HG03025 (cell line): ENCODE results near the gene NPPB.
"Not testable (repeated sequence)": the region's sequence is repeated elsewhere in the genome, so short reads cannot be mapped to it uniquely, and the experiment has no call there.

Experiments used
- ATAC-seq: cut with Tn5 transposase; IDR thresholded peaks from one replicate; pipeline ENCODE4 v1.9.1; 2021; ENCODE audit warnings: mild to moderate bottlenecking, moderate library complexity; ENCODE audit not compliant: unreplicated experiment, low FRiP score

Gene NPPB

DNA sequence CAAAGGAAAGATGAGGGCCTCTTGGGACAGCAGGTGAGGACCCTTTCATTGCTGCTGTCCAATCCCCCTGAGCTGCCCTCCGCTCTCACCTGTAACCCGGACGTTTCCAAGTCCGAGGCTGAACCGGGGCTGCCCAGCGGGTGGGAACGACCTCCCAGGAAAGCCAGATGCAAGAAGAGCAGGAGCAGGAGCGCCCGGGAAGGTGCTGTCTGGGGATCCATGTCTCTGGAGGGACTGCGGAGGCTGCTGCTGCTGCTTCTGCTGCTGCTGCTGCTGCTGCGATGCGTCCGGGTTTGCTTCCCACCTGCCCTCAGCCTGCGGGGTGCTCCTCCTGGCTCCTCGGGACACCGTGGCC, at the start of gene NPPB:
Gene NPPB, minus strand, starts transcription at position 333 of the 355 bp plus-strand sequence. Its CDS starts 112 bp downstream, at position 221.
- ATAC-seq: no peak

DNA sequence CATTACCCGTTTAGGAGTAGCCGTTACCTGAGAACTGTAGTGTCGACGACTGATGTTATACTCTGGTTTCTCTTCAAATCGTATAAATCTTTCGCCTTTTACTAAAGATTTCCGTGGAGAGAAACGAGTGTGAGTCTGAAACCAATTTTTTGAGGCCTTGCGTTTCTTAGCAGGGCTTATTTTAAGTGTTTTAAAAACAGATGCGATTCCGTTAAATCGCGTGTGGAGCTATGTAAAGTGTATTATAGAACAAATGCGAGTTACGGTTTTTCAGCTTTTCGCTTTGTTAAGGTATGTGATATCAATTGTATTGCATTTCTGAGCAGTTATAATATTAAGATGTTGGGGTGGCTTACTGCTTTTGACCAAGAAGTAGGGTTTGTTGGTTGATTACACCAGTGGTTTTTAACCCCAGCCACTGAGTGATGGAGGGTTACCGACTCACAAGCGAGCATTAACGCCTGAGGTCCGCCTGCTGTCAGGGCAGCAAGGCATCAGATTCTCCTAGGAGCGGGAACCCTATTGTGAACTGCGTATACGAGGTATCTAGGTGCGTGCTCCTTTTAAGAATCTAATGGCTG, 49.4 kb upstream of the NPPB start:
- peak; percentile 44 for ATAC-seq

- peak; percentile 42 for ATAC-seq
These were observed 48.7 kb upstream of the NPPB start for GRCh38 chr1:11907275-11908094.

DNA sequence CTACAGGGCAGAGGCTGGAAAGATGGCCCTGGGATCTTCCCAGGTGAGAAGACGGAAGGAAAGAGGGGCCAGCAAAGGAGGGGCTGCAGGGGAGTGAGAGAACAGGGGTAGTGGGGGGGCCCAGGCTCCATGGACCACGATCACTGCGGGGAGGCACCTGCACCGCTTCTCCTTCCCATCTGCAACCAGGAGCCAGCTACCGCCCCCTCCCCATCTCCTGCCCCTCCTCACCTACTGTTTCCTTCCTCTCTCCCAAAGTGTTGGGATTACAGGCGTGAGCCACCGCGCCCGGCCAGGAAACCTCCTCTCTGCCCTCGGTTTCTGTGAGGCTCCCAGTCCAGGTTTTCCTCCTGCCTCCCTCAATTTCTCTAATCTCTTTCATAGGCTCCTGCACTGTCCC, 48.1 kb upstream of the NPPB start:
- ATAC-seq: no peak

GRCh38 chr1:11904978-11905377, 46.2 kb upstream of the NPPB start:
- no peak for ATAC-seq

GRCh38 chr1:11904156-11904555, 45.4 kb upstream of the NPPB start:
- not testable (repeated sequence) for ATAC-seq

DNA sequence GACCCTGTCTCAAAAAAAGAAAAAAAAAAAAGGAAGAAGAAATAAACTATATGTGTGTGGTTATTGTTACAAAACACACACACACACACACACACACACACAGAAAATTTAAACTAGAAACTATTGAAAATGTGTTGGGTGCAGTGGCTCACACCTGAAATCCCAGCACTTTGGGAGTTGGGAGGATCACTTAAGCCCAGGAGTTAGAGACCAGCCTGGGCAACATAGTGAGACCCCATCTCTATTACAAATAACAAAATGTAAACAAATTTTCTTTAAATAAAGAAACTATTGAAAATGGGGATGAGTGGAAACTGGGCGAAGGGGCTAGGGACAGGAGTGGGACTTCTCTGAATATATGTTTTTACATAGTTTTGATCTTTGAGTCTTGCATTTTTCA, 44.5 kb upstream of the NPPB start:
- no peak for ATAC-seq

DNA sequence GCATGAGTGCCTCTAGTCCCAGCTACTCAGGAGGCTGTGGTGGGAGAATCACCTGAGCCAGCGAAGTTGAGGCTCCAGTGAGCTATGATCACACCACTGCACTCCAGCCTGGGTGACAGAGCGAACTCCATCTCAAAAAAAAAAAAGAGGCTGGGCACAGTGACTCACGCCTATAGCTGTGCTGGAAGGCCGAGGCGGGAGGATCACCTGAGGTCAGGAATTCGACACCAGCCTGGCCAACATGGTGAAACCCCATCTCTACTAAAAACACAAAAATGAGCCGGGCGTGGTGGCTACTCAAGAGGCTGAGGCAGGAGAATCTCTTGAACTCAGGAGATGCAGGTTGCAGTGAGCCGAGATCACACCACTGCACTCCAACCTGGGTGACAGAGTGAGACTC, 42.7 kb upstream of the NPPB start:
- ATAC-seq: not testable (repeated sequence)

DNA sequence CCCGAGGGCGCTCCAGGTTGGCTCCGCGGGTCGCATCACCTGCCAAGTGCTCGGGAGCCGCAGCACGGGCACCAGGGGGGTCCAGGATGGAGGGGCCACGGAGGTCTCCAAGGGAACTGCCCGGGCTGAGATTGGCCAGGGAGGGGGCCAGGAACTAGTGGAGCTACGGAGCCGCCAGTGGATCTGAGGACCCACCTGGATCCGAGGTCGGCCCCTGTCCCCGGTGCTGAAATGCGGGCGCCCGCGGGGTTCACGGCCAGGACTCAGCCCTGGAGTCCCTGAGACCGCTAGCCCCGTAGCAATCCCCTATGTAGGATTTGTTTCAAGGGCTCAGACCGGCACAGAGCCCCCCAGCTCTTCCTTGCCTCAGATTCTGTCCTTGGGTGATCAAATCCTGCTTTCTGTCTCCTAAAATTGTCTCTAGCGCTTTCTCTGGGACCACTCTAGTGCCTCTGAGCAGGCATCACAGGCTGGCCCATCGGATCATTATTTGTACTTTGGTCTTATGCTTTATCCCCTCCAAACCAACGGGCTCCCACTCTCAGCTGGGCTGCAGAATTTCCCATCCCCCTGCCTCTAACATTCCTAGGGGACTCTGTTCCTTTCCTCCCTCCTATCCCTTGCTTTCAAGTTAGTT, 40.2 kb upstream of the NPPB start:
- ATAC-seq: no peak

GRCh38 chr1:11898086-11898785, 39.5 kb upstream of the NPPB start:
- no peak for ATAC-seq

DNA sequence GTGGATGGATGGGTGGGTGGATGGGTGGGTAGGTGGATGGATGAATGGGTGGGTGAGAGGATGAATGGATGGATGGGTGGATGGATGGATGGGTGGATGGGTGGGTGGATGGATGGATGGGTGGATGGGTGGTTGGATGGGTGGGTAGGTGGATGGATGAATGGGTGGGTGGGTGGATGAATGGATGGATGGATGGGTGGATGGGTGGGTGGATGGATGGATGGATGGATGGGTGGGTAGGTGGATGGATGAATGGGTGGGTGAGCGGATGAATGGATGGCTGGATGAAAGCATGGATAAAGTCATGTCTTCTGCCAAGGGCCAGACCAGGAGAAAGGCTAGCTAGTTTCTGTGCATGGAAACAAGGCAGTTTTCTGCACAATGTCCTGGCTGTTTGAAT, 35.8 kb upstream of the NPPB start:
- not testable (repeated sequence) for ATAC-seq

DNA sequence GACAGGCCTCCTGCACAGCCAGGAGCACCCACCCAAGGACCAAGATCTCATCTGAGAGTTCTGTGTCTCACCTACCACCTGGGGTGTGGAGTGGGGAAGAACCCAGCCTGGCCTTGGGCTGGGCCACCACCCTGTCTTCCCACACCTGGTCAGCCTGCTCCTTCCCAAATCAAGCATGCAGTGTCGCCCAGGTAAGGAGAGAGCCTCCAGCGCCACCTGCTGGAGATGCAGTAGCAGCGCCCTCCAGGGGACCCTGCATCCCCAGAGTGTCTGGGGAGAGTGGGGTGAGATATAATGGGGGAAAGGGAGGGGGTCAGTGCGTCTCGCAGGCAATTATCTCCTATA, 35.1 kb upstream of the NPPB start:
- ATAC-seq: no peak

DNA sequence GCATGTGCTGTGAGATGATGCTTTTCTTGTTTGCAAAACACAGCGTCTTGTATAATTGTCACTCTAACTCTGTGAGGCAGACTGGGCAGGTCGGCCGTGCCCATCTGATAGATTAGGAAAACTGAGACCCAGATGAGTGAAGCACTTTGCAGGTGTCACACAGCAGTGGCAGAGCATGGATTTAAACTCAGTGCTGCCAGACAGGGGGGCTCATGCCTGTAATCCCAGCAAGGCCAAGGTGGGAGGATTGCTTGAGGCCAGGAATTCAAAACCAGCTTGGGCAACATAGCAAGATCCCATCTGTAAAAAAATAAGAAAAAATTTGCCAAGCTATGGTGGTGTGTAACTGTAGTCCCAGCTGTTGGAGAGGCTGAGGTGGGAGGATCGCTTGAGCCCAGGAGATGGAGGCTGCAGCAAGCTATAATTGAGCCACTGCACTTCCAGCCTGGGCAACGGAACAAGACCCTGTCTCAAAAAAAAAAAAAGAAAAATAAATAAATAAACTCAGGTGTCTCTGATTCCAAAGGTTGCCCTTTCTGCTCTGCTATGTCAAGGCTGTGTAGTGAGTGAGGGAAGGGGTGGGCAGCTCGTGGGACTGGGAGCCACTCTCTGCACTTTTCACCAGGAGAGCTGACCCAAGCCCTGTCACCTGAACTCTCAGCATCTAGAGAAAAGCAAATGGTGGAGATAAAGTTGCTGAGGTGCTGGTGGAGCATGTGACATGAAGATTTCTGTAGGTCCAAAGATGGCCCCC, 32.9 kb upstream of the NPPB start:
- ATAC-seq: no peak

GRCh38 chr1:11888877-11889208, 30.1 kb upstream of the NPPB start:
- ATAC-seq: no peak

- no peak for ATAC-seq
These were observed 29.6 kb upstream of the NPPB start for GRCh38 chr1:11888206-11888876.

GRCh38 chr1:11887666-11888007, 28.9 kb upstream of the NPPB start:
- ATAC-seq: no peak

GRCh38 chr1:11886986-11887665, 28.4 kb upstream of the NPPB start:
- no peak for ATAC-seq

GRCh38 chr1:11885916-11886315, 27.2 kb upstream of the NPPB start:
- no peak for ATAC-seq

DNA sequence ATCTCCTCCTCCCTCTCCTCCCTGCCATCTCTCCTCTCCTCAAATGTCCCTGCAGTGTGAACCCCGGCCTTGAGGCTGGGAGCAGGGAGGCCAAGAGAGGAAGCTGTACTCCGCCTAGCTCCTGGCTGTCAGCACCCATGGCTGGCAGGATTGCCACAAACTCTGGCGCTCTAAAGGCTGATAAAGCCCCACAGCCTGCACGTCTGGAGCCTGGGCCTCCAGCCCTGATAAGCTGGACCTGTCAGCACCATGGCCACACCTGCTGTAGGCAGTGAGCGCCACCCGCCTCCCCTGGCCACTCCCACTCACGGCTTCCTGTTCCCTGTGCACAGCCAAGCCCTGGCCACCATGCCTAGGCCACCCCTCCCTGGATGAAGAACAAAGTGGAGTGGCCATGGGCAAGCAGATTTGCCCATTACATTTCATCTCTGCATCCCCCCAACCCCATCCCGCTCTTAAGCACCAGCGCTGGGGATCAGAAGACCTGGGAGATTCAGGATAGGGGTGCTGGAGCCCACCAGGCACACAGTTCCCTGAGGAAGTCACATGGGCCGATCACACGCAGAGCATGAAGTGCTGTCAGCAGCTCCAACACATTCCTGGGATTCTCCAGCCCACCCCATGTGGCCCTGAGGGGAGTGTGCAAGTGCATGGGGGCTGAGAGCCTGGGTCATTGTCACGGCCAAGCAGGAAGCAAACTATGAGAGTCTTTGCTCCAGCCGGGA, 24.2 kb upstream of the NPPB start:
- ATAC-seq: no peak
